Head of caudate nucleus (tissue), 42 donors: ENCODE results near the gene SSBP2.

ENCODE experiments used
- DNase-seq, 42 donors: peaks; one replicate each; pipeline versions ENCODE4 v3.0.0 to v3.0.0-alpha.2; 2020 to 2021; ENCODE audit warnings: mixed read lengths in 7 of 42
- intact Hi-C: fragments of 100-400 bp; cut with DNase I; formaldehyde crosslinking; loops from one replicate; pipeline ENCODE4 v1.15.0; 2022

The SSBP2 gene

DNA sequence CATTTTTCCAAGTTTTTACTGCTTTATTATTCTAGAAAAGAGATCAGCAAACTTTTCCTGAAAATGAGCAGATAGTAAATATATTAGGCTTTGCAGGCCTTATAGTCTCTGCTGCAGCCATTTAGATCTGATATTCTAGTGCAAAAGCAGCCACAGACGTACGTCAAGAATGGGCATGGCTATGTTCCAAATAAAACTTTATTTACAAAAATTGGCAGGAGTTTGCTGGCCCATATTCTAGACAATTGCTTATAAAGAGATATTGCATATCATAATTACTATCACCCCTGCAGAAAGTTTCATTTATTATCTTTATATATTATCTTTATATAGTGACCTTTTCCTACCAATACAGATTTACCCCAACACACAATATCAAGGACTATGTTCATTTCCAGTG, 195.0 kb downstream of the SSBP2 start:
- intact Hi-C loops: no loop called here

DNA sequence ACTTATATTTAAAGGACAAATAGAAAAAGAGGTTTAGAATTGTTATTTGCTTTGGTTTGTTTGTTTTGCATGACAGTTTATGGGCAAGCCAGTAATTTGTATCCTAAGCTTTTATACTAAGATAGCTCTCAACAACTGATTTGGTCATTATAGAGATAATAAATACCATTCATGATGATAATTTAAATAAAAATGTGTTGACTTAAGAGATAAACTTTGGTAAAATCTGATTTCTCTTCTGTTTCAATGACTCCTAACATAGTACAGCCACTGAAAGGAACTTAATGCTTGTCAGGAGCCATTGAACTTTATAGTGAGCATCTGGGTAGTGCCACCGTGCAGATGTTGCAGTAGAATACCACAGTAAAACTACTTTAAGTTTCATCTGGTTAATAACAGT, 196.2 kb downstream of the SSBP2 start:
- intact Hi-C loops: no loop called here
- no peak for DNase-seq

More for the DNA sequence above, 195.0 kb downstream of the SSBP2 start:
- DNase-seq: no peak

DNA sequence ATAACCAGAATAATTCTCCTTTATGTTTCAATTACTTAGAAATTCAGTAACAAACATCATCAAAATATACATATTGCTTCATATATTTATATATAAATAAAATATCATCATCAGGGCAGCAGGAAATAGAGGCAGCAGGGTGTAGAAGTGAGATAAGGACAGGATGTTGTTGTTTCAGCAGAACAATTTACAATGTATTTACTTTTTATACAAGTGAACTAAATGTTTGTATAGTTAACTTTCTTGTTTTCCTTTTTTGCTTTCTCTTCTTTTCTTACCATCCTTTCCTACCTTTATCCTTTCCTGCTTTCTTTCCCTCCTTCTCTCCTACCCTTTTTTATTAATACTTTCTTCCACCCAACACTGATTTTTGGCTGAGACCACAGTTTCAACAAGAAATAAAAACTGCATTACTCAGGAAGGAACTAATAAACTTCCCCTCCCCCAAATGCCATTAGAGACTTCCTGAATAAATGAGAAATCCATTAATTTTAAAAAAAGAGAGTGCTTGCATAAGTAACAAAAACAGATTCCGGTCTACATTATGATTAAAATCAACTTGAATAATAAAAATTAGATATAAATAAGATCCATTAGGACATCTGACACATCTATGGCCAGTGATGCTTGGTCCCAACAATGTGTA, 197.2 kb downstream of the SSBP2 start:
- no peak for DNase-seq
- intact Hi-C loops: no loop called here

- no peak for DNase-seq
These were observed 197.9 kb downstream of the SSBP2 start for GRCh38 chr5:81552852-81553566.

GRCh38 chr5:81549123-81549522, 201.8 kb downstream of the SSBP2 start:
- intact Hi-C loops: no loop called here
- DNase-seq: no peak

More at GRCh38 chr5:81552852-81553566, 197.9 kb downstream of the SSBP2 start:
- intact Hi-C loops: no loop called here

- DNase-seq: no peak
- intact Hi-C loops: no loop called here
These were observed 203.9 kb downstream of the SSBP2 start for GRCh38 chr5:81547001-81547400.

DNA sequence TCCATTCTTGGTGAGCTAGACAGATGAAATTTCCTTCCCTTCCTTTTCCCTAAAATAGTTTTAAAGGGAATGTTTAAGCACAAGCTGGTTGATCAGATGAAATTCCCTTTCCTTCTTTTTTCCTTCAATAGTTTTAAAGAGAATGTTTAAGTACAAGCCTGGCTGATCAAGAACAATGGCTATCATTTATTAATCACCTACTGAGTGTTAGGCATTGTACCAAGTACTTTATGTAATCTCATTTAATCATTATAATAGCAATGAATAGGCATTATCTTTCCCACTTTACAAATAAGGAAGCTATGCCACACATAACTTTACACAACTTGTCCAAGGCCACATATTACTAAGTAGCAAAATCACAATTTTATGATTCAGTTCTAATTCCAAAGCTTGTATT, 205.0 kb downstream of the SSBP2 start:
- intact Hi-C loops: no loop called here
- no peak for DNase-seq

DNA sequence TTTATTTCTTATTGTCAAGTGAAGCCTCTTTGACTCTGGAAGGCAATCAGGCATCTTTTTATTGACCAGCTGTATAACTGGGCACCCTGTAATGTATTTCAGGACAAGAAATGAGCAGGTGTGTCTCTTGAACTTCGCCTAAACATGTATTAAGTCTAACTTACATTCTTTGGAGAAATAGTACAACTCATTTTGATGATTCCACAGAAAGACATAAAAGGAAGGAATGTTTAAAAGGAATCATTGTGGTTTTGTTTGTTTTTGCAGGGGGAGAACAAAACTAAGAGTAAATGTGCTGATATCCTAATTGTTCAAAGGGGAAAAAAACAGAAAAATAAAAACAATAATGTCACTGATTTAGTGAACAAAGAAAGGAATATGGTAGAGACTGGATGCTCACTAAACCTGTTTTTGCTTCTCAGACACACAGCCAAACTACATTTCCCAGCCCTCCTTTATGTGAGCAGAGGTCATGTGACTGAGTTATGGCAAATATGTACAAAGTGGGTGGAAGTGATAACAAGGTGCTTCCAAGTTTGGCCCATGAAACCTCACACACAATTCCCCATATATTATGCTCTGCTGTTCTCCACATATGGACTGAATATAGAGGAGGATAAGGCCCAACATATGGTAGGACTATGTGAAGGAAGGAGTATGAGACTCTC, 206.4 kb downstream of the SSBP2 start:
- no peak for DNase-seq
- intact Hi-C loops: no loop called here

DNA sequence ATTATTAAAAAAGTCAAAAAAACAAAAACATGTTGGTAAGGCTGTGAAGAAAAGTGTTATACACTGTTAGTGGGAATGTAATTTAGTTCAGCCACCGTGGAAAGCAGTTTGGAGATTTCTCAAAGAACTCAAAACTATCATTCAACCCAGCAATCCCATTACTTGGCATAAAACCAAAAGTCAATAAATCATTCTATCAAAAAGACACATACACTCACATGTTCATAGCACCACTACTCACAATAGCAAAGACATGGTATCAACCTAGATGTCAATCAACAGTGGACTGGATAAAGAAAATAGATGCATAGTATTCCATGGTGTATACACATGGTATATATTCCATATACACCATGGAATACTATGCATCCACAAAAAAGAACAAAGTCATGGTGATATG, 208.7 kb downstream of the SSBP2 start:
- DNase-seq: no peak
- intact Hi-C loops: no loop called here

DNA sequence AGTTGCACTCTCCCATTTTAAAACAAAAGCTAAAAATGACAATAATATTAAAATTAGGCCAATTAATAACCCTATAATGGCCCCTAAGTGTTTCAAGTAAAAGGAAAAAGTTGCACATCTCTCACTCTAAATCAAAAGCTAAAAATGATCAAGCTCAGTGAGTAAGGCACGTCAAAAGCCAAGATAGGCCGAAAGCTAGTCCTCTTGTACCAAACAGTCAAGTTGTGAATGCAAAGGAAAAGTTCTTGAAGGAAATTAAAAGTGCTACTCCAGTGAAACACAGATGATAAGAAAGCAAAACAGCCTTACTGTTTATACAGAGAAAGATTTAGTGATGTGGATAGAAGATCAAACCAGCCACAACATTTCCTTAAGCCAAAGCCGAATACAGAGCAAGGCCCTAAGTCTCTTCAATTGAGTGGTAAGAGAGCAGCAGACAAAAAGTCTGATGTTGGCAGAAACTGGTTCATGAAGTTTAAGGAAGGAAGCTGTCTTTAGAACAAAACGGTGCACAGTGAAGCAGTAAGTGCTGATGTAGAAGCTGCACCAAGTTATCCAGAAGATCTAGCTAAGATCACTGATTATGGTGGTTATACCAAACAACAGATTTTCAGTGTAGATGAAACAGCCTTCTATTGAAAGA, 212.9 kb downstream of the SSBP2 start:
- DNase-seq: no peak
- intact Hi-C loops: no loop called here

DNA sequence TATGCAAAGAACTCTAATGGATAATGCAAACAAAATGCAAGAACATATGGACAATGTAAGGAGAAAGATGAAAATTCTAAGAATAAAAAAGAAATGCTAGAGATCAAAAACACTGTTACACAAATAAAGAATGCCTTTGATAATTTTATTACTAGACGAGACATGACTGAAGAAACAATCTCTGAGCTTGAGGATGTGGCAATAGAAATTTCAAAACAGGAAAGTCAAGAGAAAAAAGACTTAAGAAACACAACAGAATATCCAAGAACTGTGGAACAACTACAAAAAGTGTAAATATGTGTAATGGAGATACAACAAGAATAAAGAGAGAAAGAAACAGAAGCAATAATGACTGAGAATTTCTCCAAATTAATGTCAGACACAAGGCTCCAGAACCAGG, 216.5 kb downstream of the SSBP2 start:
- no peak for DNase-seq
- intact Hi-C loops: no loop called here

- DNase-seq: no peak
- intact Hi-C loops: no loop called here
These were observed 217.1 kb downstream of the SSBP2 start for GRCh38 chr5:81533629-81534405.

DNA sequence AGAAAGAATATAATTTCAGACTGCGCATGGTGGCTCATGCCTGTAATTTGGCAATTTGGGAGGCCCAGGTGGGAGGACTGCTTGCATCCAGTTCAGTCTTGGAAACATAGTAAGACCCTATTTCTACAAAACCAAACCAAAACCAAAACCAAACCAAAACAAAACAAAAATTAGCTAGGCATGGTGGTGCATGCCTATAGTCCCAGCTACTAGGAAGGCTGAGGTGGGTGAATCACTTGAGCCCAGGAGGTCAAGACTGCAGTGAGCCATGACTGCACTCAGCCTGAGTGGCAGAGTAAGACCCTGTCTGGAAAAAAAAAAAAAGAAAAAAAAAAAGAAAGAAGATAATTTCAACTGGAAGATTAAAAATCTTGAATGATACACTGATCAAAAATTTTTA, 220.0 kb downstream of the SSBP2 start:
- intact Hi-C loops: no loop called here
- DNase-seq: no peak

GRCh38 chr5:81525690-81526089, 225.2 kb downstream of the SSBP2 start:
- DNase-seq: no peak

GRCh38 chr5:81524015-81524414, 226.9 kb downstream of the SSBP2 start:
- intact Hi-C loops: no loop called here

More at GRCh38 chr5:81525690-81526089, 225.2 kb downstream of the SSBP2 start:
- intact Hi-C loops: no loop called here

DNA sequence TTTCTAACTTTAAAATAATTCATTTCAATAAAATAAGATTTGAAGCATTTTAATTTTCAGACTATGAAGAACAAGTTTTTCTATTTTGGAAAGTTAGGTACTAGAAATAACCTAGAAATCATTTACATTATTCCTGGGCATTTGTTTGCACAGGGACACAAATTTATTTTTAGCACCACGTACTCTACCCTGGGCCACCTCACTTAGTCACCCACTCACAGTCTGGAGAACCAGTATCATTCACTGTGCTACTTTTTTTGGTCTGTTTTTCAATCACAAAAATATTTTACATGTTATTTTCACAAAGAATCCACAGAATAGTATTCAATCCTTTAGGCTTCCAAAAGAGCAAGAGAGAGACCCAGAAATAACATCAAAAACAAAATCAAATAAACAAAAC, 228.3 kb downstream of the SSBP2 start:
- DNase-seq: no peak
- intact Hi-C loops: no loop called here

More at GRCh38 chr5:81524015-81524414, 226.9 kb downstream of the SSBP2 start:
- no peak for DNase-seq

- DNase-seq: no peak
- intact Hi-C loops: no loop called here
These were observed 230.1 kb downstream of the SSBP2 start for GRCh38 chr5:81520769-81521168.

DNA sequence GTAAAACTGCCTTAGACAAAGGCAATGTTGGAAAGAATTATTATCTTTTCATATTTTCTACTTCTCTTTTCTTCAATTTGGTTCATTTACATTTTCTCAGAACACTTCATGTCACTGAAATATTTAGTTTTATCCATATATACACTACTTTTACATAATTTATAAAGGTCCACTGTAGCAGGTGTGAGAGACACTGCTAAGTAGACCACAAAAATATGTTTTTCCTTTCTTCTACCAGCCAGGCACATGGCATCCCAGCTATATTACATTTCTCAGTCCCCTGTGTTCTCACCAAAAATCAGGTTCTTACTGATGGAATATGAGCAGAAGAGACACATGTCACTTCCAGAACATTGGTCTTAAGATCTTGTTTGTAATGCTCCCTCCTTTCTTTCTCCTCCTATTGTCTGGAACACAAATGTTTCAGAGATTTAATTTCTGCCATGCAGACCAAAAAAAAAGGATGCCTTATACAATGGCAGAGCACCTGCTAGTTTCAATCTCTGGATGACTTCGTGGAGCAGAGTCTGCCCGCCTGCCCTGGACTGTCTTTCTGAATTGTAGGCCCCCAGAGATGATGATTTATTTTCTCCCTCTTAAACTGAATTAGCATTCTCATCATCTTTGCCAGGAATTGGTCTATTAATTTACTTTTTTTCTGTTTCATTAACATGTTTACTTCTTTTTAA, 231.5 kb downstream of the SSBP2 start:
- intact Hi-C loops: no loop called here

GRCh38 chr5:81517462-81517861, 233.4 kb downstream of the SSBP2 start:
- no peak for DNase-seq
- intact Hi-C loops: no loop called here

More for the DNA sequence above, 231.5 kb downstream of the SSBP2 start:
- DNase-seq: no peak
